Measurements from ENCODE around the gene HSPA1B.
"Not testable (repeated sequence)": the region's sequence is repeated elsewhere in the genome, so short reads cannot be mapped to it uniquely, and the experiment has no call there.

HSPA1B gene

GRCh38 chr6:31805939-31806469, 21.5 kb upstream of the HSPA1B start:
- TF ChIP-seq CTCF (IDR thresholded peaks at IDR 0.05; ENCODE audit: low read depth, low read length): no peak
- DNase-seq (ENCODE audit: extremely low read depth, low read depth): no peak

- DNase-seq (ENCODE audit: extremely low read depth, low read depth): peak; percentile 95
- TF ChIP-seq CTCF (IDR thresholded peaks at IDR 0.05; ENCODE audit: low read depth, low read length): peak; percentile 8
Measured at GRCh38 chr6:31806470-31807272, 20.9 kb upstream of the HSPA1B start, which contains the start of gene LSM2. Gene LSM2 (minus strand): TSS chr6:31806966. CDS start chr6:31806757, 209 bp downstream.

DNA sequence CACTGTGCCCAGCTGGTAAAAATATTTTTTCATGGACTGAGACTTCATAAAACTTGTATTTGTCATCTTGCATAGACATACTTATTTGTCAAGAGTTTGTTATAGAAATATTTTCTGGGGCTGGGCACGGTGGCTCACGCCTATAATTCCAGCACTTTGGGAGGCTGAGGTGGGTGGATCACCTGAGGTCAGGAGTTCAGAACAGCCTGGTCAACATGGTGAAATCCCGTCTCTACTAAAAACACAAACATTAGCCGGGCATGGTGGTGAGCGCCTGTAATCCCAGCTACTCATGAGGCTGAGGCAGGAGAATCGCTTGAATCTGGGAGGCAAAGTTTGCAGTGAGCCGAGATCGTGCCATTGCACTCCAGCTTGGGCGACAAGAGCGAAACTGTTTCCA, 18.9 kb upstream of the HSPA1B start:
- DNase-seq (ENCODE audit: extremely low read depth, low read depth): not testable (repeated sequence)

GRCh38 chr6:31811645-31812044, 15.9 kb upstream of the HSPA1B start:
- TF ChIP-seq CTCF (IDR thresholded peaks at IDR 0.05; ENCODE audit: low read depth, low read length): no peak
- no peak for DNase-seq (ENCODE audit: extremely low read depth, low read depth)

DNA sequence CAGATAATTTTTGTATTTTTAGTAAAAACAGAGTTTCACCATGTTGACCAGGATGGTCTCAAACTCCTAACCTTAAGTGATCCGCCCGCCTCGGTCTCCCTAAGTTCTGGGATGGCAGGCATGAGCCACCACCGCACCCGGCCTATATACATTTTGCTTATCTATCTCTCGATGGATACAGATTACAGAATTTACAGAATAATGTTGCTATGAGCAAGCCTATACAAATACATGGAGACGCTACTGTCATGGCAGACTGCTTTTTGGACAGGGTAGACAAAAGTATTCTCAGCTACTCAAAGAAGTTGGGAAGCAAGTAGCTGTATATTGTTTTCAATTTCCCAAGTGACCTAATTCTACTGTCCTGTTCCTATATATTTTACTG, 14.1 kb upstream of the HSPA1B start:
- no peak for TF ChIP-seq CTCF (IDR thresholded peaks at IDR 0.05; ENCODE audit: low read depth, low read length)
- DNase-seq (ENCODE audit: extremely low read depth, low read depth): no peak

DNA sequence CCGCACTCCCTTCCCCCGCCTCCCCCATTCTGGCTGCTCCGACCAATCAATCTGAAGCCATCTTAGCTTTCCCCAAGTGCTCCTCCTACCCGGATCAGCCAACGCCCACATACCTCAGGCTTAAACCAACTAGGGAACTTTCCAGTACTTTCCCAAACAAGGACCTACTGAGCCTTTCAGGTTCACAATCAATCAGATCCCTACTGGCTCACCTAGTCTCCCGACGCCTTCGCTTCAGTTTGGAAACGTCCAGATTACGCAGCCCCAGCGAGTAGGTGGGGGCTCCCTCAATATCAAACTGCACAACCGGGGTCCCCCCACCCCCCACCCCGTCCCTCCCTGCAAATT, 12.9 kb upstream of the HSPA1B start:
- TF ChIP-seq CTCF (IDR thresholded peaks at IDR 0.05; ENCODE audit: low read depth, low read length): no peak
- peak; percentile 97 for DNase-seq (ENCODE audit: extremely low read depth, low read depth)

DNA sequence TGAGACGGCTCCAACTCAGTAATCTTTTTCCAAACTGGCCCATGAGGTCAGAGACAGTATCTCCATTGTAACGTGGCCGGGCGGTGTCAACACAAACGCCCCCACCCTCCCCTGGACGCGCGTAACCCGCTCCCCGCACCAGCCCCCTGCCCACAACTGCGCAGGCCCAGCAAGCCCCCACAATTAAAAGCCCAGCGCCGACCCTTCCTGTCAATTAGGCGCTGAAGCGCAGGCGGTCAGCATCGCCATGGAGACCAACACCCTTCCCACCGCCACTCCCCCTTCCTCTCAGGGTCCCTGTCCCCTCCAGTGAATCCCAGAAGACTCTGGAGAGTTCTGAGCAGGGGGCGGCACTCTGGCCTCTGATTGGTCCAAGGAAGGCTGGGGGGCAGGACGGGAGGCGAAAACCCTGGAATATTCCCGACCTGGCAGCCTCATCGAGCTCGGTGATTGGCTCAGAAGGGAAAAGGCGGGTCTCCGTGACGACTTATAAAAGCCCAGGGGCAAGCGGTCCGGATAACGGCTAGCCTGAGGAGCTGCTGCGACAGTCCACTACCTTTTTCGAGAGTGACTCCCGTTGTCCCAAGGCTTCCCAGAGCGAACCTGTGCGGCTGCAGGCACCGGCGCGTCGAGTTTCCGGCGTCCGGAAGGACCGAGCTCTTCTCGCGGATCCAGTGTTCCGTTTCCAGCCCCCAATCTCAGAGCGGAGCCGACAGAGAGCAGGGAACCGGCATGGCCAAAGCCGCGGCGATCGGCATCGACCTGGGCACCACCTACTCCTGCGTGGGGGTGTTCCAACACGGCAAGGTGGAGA, 12.3 kb upstream of the HSPA1B start, which contains the start of the genes HSPA1A and HSPA1L:
TSS of gene HSPA1A (plus strand) at position 519 of the 814 bp plus-strand sequence. CDS start at position 733, 214 bp downstream.
TSS of gene HSPA1L (minus strand) at position 259 of the 814 bp plus-strand sequence. CDS start 3,311 bp downstream, outside the sequence.
- no peak for TF ChIP-seq CTCF (IDR thresholded peaks at IDR 0.05; ENCODE audit: low read depth, low read length)
- DNase-seq (ENCODE audit: extremely low read depth, low read depth): peak; percentile 91

DNA sequence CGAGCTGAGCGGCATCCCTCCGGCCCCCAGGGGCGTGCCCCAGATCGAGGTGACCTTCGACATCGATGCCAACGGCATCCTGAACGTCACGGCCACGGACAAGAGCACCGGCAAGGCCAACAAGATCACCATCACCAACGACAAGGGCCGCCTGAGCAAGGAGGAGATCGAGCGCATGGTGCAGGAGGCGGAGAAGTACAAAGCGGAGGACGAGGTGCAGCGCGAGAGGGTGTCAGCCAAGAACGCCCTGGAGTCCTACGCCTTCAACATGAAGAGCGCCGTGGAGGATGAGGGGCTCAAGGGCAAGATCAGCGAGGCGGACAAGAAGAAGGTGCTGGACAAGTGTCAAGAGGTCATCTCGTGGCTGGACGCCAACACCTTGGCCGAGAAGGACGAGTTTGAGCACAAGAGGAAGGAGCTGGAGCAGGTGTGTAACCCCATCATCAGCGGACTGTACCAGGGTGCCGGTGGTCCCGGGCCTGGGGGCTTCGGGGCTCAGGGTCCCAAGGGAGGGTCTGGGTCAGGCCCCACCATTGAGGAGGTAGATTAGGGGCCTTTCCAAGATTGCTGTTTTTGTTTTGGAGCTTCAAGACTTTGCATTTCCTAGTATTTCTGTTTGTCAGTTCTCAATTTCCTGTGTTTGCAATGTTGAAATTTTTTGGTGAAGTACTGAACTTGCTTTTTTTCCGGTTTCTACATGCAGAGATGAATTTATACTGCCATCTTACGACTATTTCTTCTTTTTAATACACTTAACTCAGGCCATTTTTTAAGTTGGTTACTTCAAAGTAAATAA, 10.2 kb upstream of the HSPA1B start:
- DNase-seq (ENCODE audit: extremely low read depth, low read depth): not testable (repeated sequence)

DNA sequence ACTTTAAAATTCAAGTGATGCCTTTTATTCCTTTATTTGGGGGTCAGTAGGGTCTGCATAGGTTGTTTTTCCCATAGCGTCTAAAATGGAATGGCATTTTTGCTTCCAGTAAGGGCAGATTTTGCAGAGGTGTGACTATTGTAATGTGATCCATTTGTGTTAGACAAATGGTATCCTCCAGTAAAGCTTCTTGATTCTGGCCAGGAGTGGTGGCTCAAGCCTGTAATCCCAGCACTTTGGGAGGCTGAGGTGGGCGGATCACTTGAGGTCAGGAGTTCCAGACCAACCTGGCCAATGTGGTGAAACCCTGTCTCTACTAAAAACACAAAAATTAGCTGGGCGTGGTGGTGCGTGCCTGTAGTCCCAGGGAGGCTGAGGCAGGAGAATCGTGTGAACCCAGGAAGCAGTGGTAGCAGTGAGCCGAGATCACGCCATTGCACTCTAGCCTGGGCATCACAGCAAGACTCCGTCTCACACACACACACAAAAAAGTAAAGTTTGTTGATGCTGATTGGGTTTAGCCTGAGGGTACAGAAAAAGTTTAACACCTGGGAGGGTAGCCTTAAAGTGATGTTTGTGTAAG, 9.5 kb upstream of the HSPA1B start:
- not testable (repeated sequence) for DNase-seq (ENCODE audit: extremely low read depth, low read depth)

All from AG09319 (cell line).